Natural killer cell treated with Interleukin-12 subunit alpha and Interleukin-12 subunit beta and Interleukin-15 and Interleukin-18, amount 100 ng/mL, for 72 hours (primary cell): ENCODE data around the gene CDKL5. TPM values are rescaled to one million over a fixed set of nuclear protein-coding genes. Genes with fewer than 3 reads are reported as not detected.

Experiments
- ATAC-seq, 2 donors: fragments of 150-1000 bp; cut with Tn5 transposase in 1 of 2; sonication (Bioruptor Pico), chemical (Tn5 transposase) in 1 of 2; 2 replicates each; pipeline ENCODE4 v1.10.0; 2021
- DNase-seq: peaks from one replicate; pipeline ENCODE4 v3.0.0; 2022; ENCODE audit warnings: low spot score
- H3K27ac Mint-ChIP-seq, 2 donors: 1 replicate in 1 of 2; 2 replicates in 1 of 2; pipeline ENCODE4 v1.8.0; 2022; ENCODE audit warnings: mixed read lengths in 2 of 2, mild to moderate bottlenecking in 1 of 2, moderate library complexity in 1 of 2
- H3K27me3 Mint-ChIP-seq, 2 donors: 1 replicate in 1 of 2; 2 replicates in 1 of 2; pipeline ENCODE4 v1.8.0; 2022; ENCODE audit warnings: mixed read lengths in 2 of 2
- H3K36me3 Mint-ChIP-seq: one replicate; pipeline ENCODE4 v1.8.0; 2022; ENCODE audit warnings: mixed read lengths
- H3K4me1 Mint-ChIP-seq, 2 donors: 1 replicate in 1 of 2; 2 replicates in 1 of 2; pipeline ENCODE4 v1.8.0; 2022; ENCODE audit warnings: low read depth in 2 of 2, mixed read lengths in 2 of 2, mild to moderate bottlenecking in 1 of 2
- H3K4me3 Mint-ChIP-seq: one replicate; pipeline ENCODE4 v1.8.0; 2022; ENCODE audit warnings: mixed read lengths
- H3K9me3 Mint-ChIP-seq: 2 replicates; pipeline ENCODE4 v1.8.0; 2022; ENCODE audit warnings: mixed read lengths
- total RNA-seq, 2 donors: library from RNA; stranded (reverse); gene quantifications; one replicate each; pipeline ENCODE4 v1.2.3, GENCODE V29; 2022

The CDKL5 gene
- total RNA-seq, 2 donors from 2014 or later, result 1.5 to 2.2 TPM

GRCh38 chrX:18613930-18614639, 188.7 kb downstream of the CDKL5 start:
- no peaks in the 10 kb centered on the region for H3K9me3 Mint-ChIP-seq
- H3K27me3 Mint-ChIP-seq, result no peaks in the 10 kb centered on the region
- peaks cover 5 to 6% of the 10 kb centered on the region in 2 donors for H3K4me1 Mint-ChIP-seq
- no peak overlapping the region for H3K4me3 Mint-ChIP-seq
- ATAC-seq, result no peak
- no peak for DNase-seq
- H3K36me3 Mint-ChIP-seq, result peaks cover 5% of the 10 kb centered on the region
- no peak overlapping the region for H3K27ac Mint-ChIP-seq

GRCh38 chrX:18616688-18617406, 191.4 kb downstream of the CDKL5 start:
- H3K9me3 Mint-ChIP-seq, result no peaks in the 10 kb centered on the region
- DNase-seq (no peak), ATAC-seq (no peak)
- no peaks in the 10 kb centered on the region for H3K36me3 Mint-ChIP-seq
- H3K4me1 Mint-ChIP-seq, result peaks cover 5 to 6% of the 10 kb centered on the region in 2 donors
- no peaks in the 10 kb centered on the region for H3K27me3 Mint-ChIP-seq
- no peak overlapping the region for H3K27ac Mint-ChIP-seq
- no peak overlapping the region for H3K4me3 Mint-ChIP-seq

GRCh38 chrX:18617407-18617750, 192.0 kb downstream of the CDKL5 start:
- ATAC-seq, result no peak
- no peak overlapping the region for H3K27ac Mint-ChIP-seq

GRCh38 chrX:18619288-18619687, 193.9 kb downstream of the CDKL5 start:
- no peak for DNase-seq
- no peak for ATAC-seq
- H3K27ac Mint-ChIP-seq, result no peak overlapping the region
- no peaks in the 10 kb centered on the region for H3K27me3 Mint-ChIP-seq
- H3K36me3 Mint-ChIP-seq, result no peaks in the 10 kb centered on the region
- no peaks in the 10 kb centered on the region for H3K9me3 Mint-ChIP-seq
- H3K4me1 Mint-ChIP-seq, result peaks cover 5 to 6% of the 10 kb centered on the region in 2 donors
- H3K4me3 Mint-ChIP-seq, result no peak overlapping the region

More at GRCh38 chrX:18617407-18617750, 192.0 kb downstream of the CDKL5 start:
- Mint-ChIP-seq H3K36me3 (no peaks in the 10 kb centered on the region), H3K4me1 (peaks cover 5 to 6% of the 10 kb centered on the region in 2 donors), H3K27me3 (no peaks in the 10 kb centered on the region), H3K9me3 (no peaks in the 10 kb centered on the region), H3K4me3 (no peak overlapping the region)
- DNase-seq, result no peak

GRCh38 chrX:18620349-18620748, 194.9 kb downstream of the CDKL5 start:
- Mint-ChIP-seq H3K27ac (no peak overlapping the region), H3K4me1 (peaks cover 5 to 6% of the 10 kb centered on the region in 2 donors), H3K9me3 (no peaks in the 10 kb centered on the region), H3K27me3 (no peaks in the 10 kb centered on the region), H3K4me3 (no peak overlapping the region), H3K36me3 (no peaks in the 10 kb centered on the region)
- ATAC-seq, result no peak
- DNase-seq, result no peak

GRCh38 chrX:18624599-18624998, 199.2 kb downstream of the CDKL5 start:
- Mint-ChIP-seq H3K4me3 (no peak overlapping the region), H3K9me3 (no peaks in the 10 kb centered on the region), H3K27ac (no peak overlapping the region), H3K27me3 (no peaks in the 10 kb centered on the region), H3K4me1 (no peaks in the 10 kb centered on the region), H3K36me3 (no peaks in the 10 kb centered on the region)
- DNase-seq (no peak), ATAC-seq (no peak)

GRCh38 chrX:18630934-18631333, 205.5 kb downstream of the CDKL5 start:
- no peak overlapping the region for H3K4me3 Mint-ChIP-seq
- no peaks in the 10 kb centered on the region for H3K9me3 Mint-ChIP-seq
- no peaks in the 10 kb centered on the region for H3K4me1 Mint-ChIP-seq
- DNase-seq (no peak), ATAC-seq (no peak)
- no peaks in the 10 kb centered on the region for H3K36me3 Mint-ChIP-seq
- no peak overlapping the region for H3K27ac Mint-ChIP-seq
- no peaks in the 10 kb centered on the region for H3K27me3 Mint-ChIP-seq

- Mint-ChIP-seq H3K27me3 (peaks cover 0 to 2% of the 10 kb centered on the region in 2 donors), H3K4me3 (no peak overlapping the region), H3K4me1 (no peaks in the 10 kb centered on the region), H3K9me3 (no peaks in the 10 kb centered on the region), H3K36me3 (no peaks in the 10 kb centered on the region), H3K27ac (no peak overlapping the region)
- ATAC-seq (no peak), DNase-seq (no peak)
Observed at GRCh38 chrX:18638398-18638797, 213.0 kb downstream of the CDKL5 start.

GRCh38 chrX:18639280-18639679, 213.9 kb downstream of the CDKL5 start:
- H3K4me1 Mint-ChIP-seq, result no peaks in the 10 kb centered on the region
- no peak overlapping the region for H3K4me3 Mint-ChIP-seq
- H3K36me3 Mint-ChIP-seq, result no peaks in the 10 kb centered on the region
- DNase-seq (no peak), ATAC-seq (no peak)
- H3K9me3 Mint-ChIP-seq, result no peaks in the 10 kb centered on the region
- H3K27me3 Mint-ChIP-seq, result peaks cover 0 to 2% of the 10 kb centered on the region in 2 donors
- no peak overlapping the region for H3K27ac Mint-ChIP-seq

GRCh38 chrX:18640686-18641085, 215.3 kb downstream of the CDKL5 start:
- Mint-ChIP-seq H3K36me3 (no peaks in the 10 kb centered on the region), H3K9me3 (no peaks in the 10 kb centered on the region), H3K4me3 (no peak overlapping the region), H3K4me1 (no peaks in the 10 kb centered on the region), H3K27ac (no peak overlapping the region), H3K27me3 (peaks cover 0 to 6% of the 10 kb centered on the region in 2 donors)
- ATAC-seq, result no peak
- DNase-seq, result no peak

GRCh38 chrX:18643243-18643642, 217.8 kb downstream of the CDKL5 start:
- Mint-ChIP-seq H3K9me3 (no peaks in the 10 kb centered on the region), H3K4me3 (no peak overlapping the region), H3K36me3 (no peaks in the 10 kb centered on the region), H3K4me1 (peaks cover 0 to 2% of the 10 kb centered on the region in 2 donors), H3K27me3 (peaks cover 0 to 10% of the 10 kb centered on the region in 2 donors), H3K27ac (no peak overlapping the region)
- DNase-seq, result no peak
- no peak for ATAC-seq

GRCh38 chrX:18643853-18644252, 218.4 kb downstream of the CDKL5 start:
- Mint-ChIP-seq H3K4me1 (peaks cover 0 to 2% of the 10 kb centered on the region in 2 donors), H3K4me3 (no peak overlapping the region), H3K9me3 (no peaks in the 10 kb centered on the region), H3K27ac (no peak overlapping the region), H3K36me3 (no peaks in the 10 kb centered on the region), H3K27me3 (peaks cover 0 to 10% of the 10 kb centered on the region in 2 donors)
- DNase-seq (no peak), ATAC-seq (no peak)

GRCh38 chrX:18647621-18648020, 222.2 kb downstream of the CDKL5 start:
- Mint-ChIP-seq H3K27ac (no peak overlapping the region), H3K4me1 (peaks cover 0 to 2% of the 10 kb centered on the region in 2 donors), H3K9me3 (no peaks in the 10 kb centered on the region), H3K36me3 (no peaks in the 10 kb centered on the region), H3K27me3 (peaks cover 0 to 8% of the 10 kb centered on the region in 2 donors), H3K4me3 (no peak overlapping the region)
- no peak for ATAC-seq
- DNase-seq, result no peak

- H3K27me3 Mint-ChIP-seq, result peaks cover 0 to 8% of the 10 kb centered on the region in 2 donors
- ATAC-seq (no peak), DNase-seq (no peak)
- no peaks in the 10 kb centered on the region for H3K36me3 Mint-ChIP-seq
- H3K4me3 Mint-ChIP-seq, result no peak overlapping the region
- no peak overlapping the region for H3K27ac Mint-ChIP-seq
- H3K4me1 Mint-ChIP-seq, result peaks cover 0 to 2% of the 10 kb centered on the region in 2 donors
- no peaks in the 10 kb centered on the region for H3K9me3 Mint-ChIP-seq
Observed at GRCh38 chrX:18649498-18649951, 224.1 kb downstream of the CDKL5 start.
